ENCODE data around the gene SEMA5B.

Gene SEMA5B

DNA sequence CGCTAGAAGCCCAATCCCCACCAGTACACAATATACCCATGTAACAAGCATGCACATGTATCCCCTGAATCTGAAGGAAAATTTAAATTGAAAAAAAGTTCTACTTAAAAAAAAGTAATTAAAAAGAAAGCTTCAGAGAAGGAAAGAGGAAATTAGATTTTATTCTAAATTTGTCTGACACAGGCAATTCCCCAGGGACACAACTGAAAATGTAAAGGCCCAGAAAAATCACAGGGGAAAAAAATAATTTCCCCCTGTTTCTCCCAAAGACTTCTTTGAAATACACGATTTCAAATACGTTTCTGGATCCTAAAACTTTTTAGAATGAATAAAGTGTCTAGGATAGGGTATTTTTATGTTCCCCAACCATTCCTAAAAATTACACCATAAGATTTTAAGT lies 42.9 kb downstream of the SEMA5B start (continued):
- TF ChIP-seq, protein P1, sequence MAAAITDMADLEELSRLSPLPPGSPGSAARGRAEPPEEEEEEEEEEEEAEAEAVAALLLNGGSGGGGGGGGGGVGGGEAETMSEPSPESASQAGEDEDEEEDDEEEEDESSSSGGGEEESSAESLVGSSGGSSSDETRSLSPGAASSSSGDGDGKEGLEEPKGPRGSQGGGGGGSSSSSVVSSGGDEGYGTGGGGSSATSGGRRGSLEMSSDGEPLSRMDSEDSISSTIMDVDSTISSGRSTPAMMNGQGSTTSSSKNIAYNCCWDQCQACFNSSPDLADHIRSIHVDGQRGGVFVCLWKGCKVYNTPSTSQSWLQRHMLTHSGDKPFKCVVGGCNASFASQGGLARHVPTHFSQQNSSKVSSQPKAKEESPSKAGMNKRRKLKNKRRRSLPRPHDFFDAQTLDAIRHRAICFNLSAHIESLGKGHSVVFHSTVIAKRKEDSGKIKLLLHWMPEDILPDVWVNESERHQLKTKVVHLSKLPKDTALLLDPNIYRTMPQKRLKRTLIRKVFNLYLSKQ (tag by site-specific recombination; IDR thresholded peaks at IDR 0.05; ENCODE audit: borderline replicate concordance): no peak
- TF ChIP-seq, protein P2, sequence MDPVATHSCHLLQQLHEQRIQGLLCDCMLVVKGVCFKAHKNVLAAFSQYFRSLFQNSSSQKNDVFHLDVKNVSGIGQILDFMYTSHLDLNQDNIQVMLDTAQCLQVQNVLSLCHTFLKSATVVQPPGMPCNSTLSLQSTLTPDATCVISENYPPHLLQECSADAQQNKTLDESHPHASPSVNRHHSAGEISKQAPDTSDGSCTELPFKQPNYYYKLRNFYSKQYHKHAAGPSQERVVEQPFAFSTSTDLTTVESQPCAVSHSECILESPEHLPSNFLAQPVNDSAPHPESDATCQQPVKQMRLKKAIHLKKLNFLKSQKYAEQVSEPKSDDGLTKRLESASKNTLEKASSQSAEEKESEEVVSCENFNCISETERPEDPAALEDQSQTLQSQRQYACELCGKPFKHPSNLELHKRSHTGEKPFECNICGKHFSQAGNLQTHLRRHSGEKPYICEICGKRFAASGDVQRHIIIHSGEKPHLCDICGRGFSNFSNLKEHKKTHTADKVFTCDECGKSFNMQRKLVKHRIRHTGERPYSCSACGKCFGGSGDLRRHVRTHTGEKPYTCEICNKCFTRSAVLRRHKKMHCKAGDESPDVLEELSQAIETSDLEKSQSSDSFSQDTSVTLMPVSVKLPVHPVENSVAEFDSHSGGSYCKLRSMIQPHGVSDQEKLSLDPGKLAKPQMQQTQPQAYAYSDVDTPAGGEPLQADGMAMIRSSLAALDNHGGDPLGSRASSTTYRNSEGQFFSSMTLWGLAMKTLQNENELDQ (tag by site-specific recombination; IDR thresholded peaks at IDR 0.05; ENCODE audit: low read depth): no peak
- TF ChIP-seq GLI2 (tag by site-specific recombination; IDR thresholded peaks at IDR 0.05; ENCODE audit: borderline replicate concordance, low read depth): no peak
- no peak for TF ChIP-seq EGR2 (tag by site-specific recombination; IDR thresholded peaks at IDR 0.05; ENCODE audit: low read depth)
- TF ChIP-seq ZNF16 (tag by site-specific recombination; IDR thresholded peaks at IDR 0.05; ENCODE audit: low read depth): no peak
- no peak for TF ChIP-seq ZNF324 (tag by site-specific recombination; IDR thresholded peaks at IDR 0.05)
- no peak for TF ChIP-seq ZNF404 (tag by site-specific recombination; IDR thresholded peaks at IDR 0.05)

DNA sequence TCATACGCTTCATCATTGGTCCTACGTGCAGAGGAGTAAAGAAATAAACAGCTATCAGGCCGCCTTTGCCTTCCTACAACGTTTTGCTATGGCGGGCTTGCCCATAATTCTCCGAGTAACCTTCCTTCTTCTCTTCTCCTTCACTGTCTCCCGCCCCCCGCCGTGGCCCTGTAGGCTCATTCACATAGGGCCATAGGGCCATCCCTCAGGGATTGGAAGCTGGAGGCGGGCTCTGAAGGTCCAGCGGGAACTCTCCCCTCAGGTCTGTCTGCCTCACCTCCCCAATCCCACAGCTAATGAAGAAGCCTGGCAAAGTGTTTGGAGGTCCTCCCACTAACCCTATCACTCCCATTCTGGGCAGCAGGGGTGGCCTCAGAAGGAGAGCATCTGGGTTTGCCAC lies 43.6 kb downstream of the SEMA5B start:
- Histone ChIP-seq H3K27ac (ENCODE audit: extremely low read depth, low read depth, low read length) (no peak overlapping the region), H3K4me3 (ENCODE audit: low read depth, low read length) (no peak overlapping the region), H3K36me3 (ENCODE audit: control insufficient read depth in 2 of 2, insufficient read depth in 1 of 2, low read length in 2 of 2) (no peaks in the 10 kb centered on the region), H3K9me3 (ENCODE audit: control insufficient read depth, insufficient read depth, low read depth, low read length) (no peaks in the 10 kb centered on the region), H3K4me1 (ENCODE audit: control insufficient read depth, insufficient read depth, low read length) (peaks cover 4% of the 10 kb centered on the region)
- CTCF ChIA-PET: interaction anchor here (0.5 to 1.2 kb wide), 2 partner anchors 41 to 44 kb away, joined by 4 to 5 read pairs; no protein-coding TSS in a partner anchor
- TF ChIP-seq, protein P3, sequence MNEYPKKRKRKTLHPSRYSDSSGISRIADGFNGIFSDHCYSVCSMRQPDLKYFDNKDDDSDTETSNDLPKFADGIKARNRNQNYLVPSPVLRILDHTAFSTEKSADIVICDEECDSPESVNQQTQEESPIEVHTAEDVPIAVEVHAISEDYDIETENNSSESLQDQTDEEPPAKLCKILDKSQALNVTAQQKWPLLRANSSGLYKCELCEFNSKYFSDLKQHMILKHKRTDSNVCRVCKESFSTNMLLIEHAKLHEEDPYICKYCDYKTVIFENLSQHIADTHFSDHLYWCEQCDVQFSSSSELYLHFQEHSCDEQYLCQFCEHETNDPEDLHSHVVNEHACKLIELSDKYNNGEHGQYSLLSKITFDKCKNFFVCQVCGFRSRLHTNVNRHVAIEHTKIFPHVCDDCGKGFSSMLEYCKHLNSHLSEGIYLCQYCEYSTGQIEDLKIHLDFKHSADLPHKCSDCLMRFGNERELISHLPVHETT (tag by site-specific recombination; IDR thresholded peaks at IDR 0.05): no peak
- TF ChIP-seq ZNF830 (tag by site-specific recombination; IDR thresholded peaks at IDR 0.05; ENCODE audit: low read depth) (no peak), GFI1B (tag by site-specific recombination; IDR thresholded peaks at IDR 0.05) (no peak), ZNF19 (tag by site-specific recombination; IDR thresholded peaks at IDR 0.05; ENCODE audit: low read depth) (no peak), ZNF223 (tag by site-specific recombination; IDR thresholded peaks at IDR 0.05) (no peak), ZNF274 (IDR thresholded peaks at IDR 0.05; ENCODE audit: low read length) (no peak), ZNF274 (tag by site-specific recombination; IDR thresholded peaks at IDR 0.05; ENCODE audit: borderline replicate concordance) (no peak), ZNF138 (tag by site-specific recombination; IDR thresholded peaks at IDR 0.05; ENCODE audit: borderline replicate concordance) (no peak), ZNF558 (tag by site-specific recombination; IDR thresholded peaks at IDR 0.05) (no peak), ZNF211 (tag by site-specific recombination; IDR thresholded peaks at IDR 0.05; ENCODE audit: low read depth) (no peak), SETDB1 (IDR thresholded peaks at IDR 0.05; ENCODE audit: insufficient read length, low read length) (no peak), KLF7 (tag by site-specific recombination; IDR thresholded peaks at IDR 0.05; ENCODE audit: borderline replicate concordance) (no peak), ZNF600 (tag by site-specific recombination; IDR thresholded peaks at IDR 0.05) (no peak), YY2 (tag by site-specific recombination; IDR thresholded peaks at IDR 0.05) (no peak)
- TF ChIP-seq, protein P4, sequence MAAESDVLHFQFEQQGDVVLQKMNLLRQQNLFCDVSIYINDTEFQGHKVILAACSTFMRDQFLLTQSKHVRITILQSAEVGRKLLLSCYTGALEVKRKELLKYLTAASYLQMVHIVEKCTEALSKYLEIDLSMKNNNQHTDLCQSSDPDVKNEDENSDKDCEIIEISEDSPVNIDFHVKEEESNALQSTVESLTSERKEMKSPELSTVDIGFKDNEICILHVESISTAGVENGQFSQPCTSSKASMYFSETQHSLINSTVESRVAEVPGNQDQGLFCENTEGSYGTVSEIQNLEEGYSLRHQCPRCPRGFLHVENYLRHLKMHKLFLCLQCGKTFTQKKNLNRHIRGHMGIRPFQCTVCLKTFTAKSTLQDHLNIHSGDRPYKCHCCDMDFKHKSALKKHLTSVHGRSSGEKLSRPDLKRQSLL (tag by site-specific recombination; IDR thresholded peaks at IDR 0.05): no peak
- TF ChIP-seq, protein P5, sequence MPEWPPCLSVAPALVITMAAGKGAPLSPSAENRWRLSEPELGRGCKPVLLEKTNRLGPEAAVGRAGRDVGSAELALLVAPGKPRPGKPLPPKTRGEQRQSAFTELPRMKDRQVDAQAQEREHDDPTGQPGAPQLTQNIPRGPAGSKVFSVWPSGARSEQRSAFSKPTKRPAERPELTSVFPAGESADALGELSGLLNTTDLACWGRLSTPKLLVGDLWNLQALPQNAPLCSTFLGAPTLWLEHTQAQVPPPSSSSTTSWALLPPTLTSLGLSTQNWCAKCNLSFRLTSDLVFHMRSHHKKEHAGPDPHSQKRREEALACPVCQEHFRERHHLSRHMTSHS (tag by site-specific recombination; IDR thresholded peaks at IDR 0.05): no peak
- POLR2A ChIA-PET: no interaction called here

All from HEK293 (cell line).